Breast epithelium (tissue), 4 donors: ENCODE data around the gene HSPA2. TPM values are rescaled to one million over a fixed set of nuclear protein-coding genes. Genes with fewer than 3 reads are reported as not detected.
A peak's percentile ranks its signal among the peaks of the same experiment; 100 is the strongest.
"Not testable (repeated sequence)": the region's sequence is repeated elsewhere in the genome, so short reads cannot be mapped to it uniquely, and the experiment has no call there.

Experiments used
- DNase-seq, 2 donors: peaks; one replicate each; pipeline ENCODE4 v3.0.0-alpha.2; 2019; ENCODE audit warnings: low spot score in 2 of 2
- H3K27ac ChIP-seq, 2 donors: fragments of 200-600 bp; sonication (generic) in 1 of 2; one replicate each; pipeline ENCODE4 v1.5.1; 2016 to 2019; ENCODE audit warnings: mild to moderate bottlenecking in 1 of 2
- H3K27me3 ChIP-seq, 2 donors: fragments of 200-600 bp; sonication (generic) in 1 of 2; one replicate each; pipeline versions ENCODE4 v1.5.1 to v1.6.0; 2017 to 2019; ENCODE audit warnings: control low read depth in 1 of 2, mild to moderate bottlenecking in 1 of 2
- H3K36me3 ChIP-seq: fragments of 200-600 bp; one replicate; pipeline ENCODE4 v1.5.1; 2019
- H3K4me1 ChIP-seq, 2 donors: fragments of 200-600 bp; sonication (generic); one replicate each; pipeline ENCODE4 v1.5.1; 2016 to 2019; ENCODE audit warnings: control low read depth in 1 of 2
- H3K4me3 ChIP-seq, 3 donors: fragments of 200-600 bp; sonication (generic); 1 replicate in 2 of 3; 2 replicates in 1 of 3; pipeline ENCODE4 v1.5.1; 2016 to 2019; ENCODE audit warnings: mild to moderate bottlenecking in 3 of 3, moderate library complexity in 2 of 3
- H3K9me3 ChIP-seq, 2 donors: fragments of 200-600 bp; sonication (generic) in 1 of 2; one replicate each; pipeline ENCODE4 v1.5.1; 2016 to 2019; ENCODE audit warnings: control low read depth in 1 of 2
- CTCF ChIP-seq, 3 donors: fragments of 450-650 bp; IDR thresholded peaks; one replicate each; pipeline ENCODE4 v1.5.1; 2016 to 2017; ENCODE audit warnings: antibody characterized with exemption in 3 of 3, mild to moderate bottlenecking in 3 of 3, moderate library complexity in 3 of 3
- POLR2A ChIP-seq: fragments of 450-650 bp; IDR thresholded peaks from one replicate; pipeline ENCODE4 v1.6.1; 2016; ENCODE audit warnings: antibody characterized with exemption, mild to moderate bottlenecking, moderate library complexity
- POLR2AphosphoS5 ChIP-seq, 3 donors: sonication (generic); formaldehyde crosslinking; IDR thresholded peaks; one replicate each; pipeline ENCODE4 v1.6.1; 2017; ENCODE audit warnings: antibody characterized with exemption in 3 of 3
- intact Hi-C: fragments of 100-400 bp; cut with DNase I; formaldehyde crosslinking; loops from one replicate; pipeline ENCODE4 v1.15.1; 2023; ENCODE audit warnings: low total_unique reads
- total RNA-seq, 3 donors: library from RNA; depleted of rRNA; stranded (reverse); fragments of >200 nt; gene quantifications; one replicate each; pipeline ENCODE4 v1.1.0, GENCODE V29; 2016

The HSPA2 gene
- total RNA-seq, 3 donors from 2014 or later: 12.2 to 33.1 (median 17.9) TPM

GRCh38 chr14:64561631-64562030 lies 21.1 kb downstream of the HSPA2 start:
- TF ChIP-seq POLR2A (no peak), POLR2AphosphoS5 (IDR thresholded peaks at IDR 0.05) (no peak), CTCF (IDR thresholded peaks at IDR 0.05) (no peak)
- Histone ChIP-seq H3K36me3 (no peaks in the 10 kb centered on the region), H3K27me3 (no peaks in the 10 kb centered on the region), H3K4me1 (no peaks in the 10 kb centered on the region), H3K4me3 (no peak overlapping the region), H3K27ac (peak overlapping the region in 1 of 2 donors; percentile 13), H3K9me3 (no peaks in the 10 kb centered on the region)
- intact Hi-C loops: no loop called here
- DNase-seq: no peak

GRCh38 chr14:64562436-64562835 lies 21.9 kb downstream of the HSPA2 start:
- intact Hi-C loops: no loop called here
- H3K27me3 ChIP-seq: no peaks in the 10 kb centered on the region
- no peak for TF ChIP-seq CTCF (IDR thresholded peaks at IDR 0.05)
- TF ChIP-seq POLR2AphosphoS5 (IDR thresholded peaks at IDR 0.05): no peak
- TF ChIP-seq POLR2A: no peak
- no peaks in the 10 kb centered on the region for H3K4me1 ChIP-seq
- no peak for DNase-seq
- H3K9me3 ChIP-seq: no peaks in the 10 kb centered on the region
- peak overlapping the region in 1 of 2 donors; percentile 0 for H3K27ac ChIP-seq
- no peak overlapping the region for H3K4me3 ChIP-seq
- H3K36me3 ChIP-seq: no peaks in the 10 kb centered on the region

- H3K4me3 ChIP-seq: no peak overlapping the region
- H3K36me3 ChIP-seq: no peaks in the 10 kb centered on the region
- intact Hi-C loops: no loop called here
- no peak for TF ChIP-seq CTCF (IDR thresholded peaks at IDR 0.05)
- no peak for TF ChIP-seq POLR2AphosphoS5 (IDR thresholded peaks at IDR 0.05)
- no peak for TF ChIP-seq POLR2A
- H3K9me3 ChIP-seq: no peaks in the 10 kb centered on the region
- H3K27ac ChIP-seq: peak overlapping the region; percentile 36 to 48
- no peak for DNase-seq
- H3K27me3 ChIP-seq: no peaks in the 10 kb centered on the region
- H3K4me1 ChIP-seq: no peaks in the 10 kb centered on the region
Observed at GRCh38 chr14:64563696-64564095, 23.2 kb downstream of the HSPA2 start.

GRCh38 chr14:64566651-64567122 lies 26.1 kb downstream of the HSPA2 start:
- no peaks in the 10 kb centered on the region for H3K27me3 ChIP-seq
- DNase-seq: no peak
- no peaks in the 10 kb centered on the region for H3K4me1 ChIP-seq
- intact Hi-C loops: no loop called here
- H3K27ac ChIP-seq: no peak overlapping the region
- no peaks in the 10 kb centered on the region for H3K9me3 ChIP-seq
- TF ChIP-seq POLR2A: no peak
- no peak for TF ChIP-seq POLR2AphosphoS5 (IDR thresholded peaks at IDR 0.05)
- TF ChIP-seq CTCF (IDR thresholded peaks at IDR 0.05): no peak
- H3K4me3 ChIP-seq: no peak overlapping the region
- no peaks in the 10 kb centered on the region for H3K36me3 ChIP-seq

- TF ChIP-seq POLR2AphosphoS5 (IDR thresholded peaks at IDR 0.05) (no peak), CTCF (IDR thresholded peaks at IDR 0.05) (no peak), POLR2A (no peak)
- Histone ChIP-seq H3K36me3 (no peaks in the 10 kb centered on the region), H3K9me3 (no peaks in the 10 kb centered on the region), H3K4me1 (no peaks in the 10 kb centered on the region), H3K27ac (peak overlapping the region; percentile 16 to 74), H3K4me3 (no peak overlapping the region), H3K27me3 (no peaks in the 10 kb centered on the region)
- DNase-seq: peak in 1 of 2 donors; percentile 66
- intact Hi-C loops: no loop called here
Observed at GRCh38 chr14:64569138-64569631, 28.6 kb downstream of the HSPA2 start.

- not testable (repeated sequence) for DNase-seq, H3K9me3 ChIP-seq, H3K4me3 ChIP-seq, H3K36me3 ChIP-seq, H3K4me1 ChIP-seq, H3K27me3 ChIP-seq
- H3K27ac ChIP-seq: peak overlapping the region; percentile 74
- intact Hi-C loops: loop anchor here (10.0 kb wide), 1 partner anchor 1665 kb away; no protein-coding TSS in a partner anchor
Observed at GRCh38 chr14:64569646-64570045, 29.1 kb downstream of the HSPA2 start.
